GM12874 (cell line): ENCODE measurements around the gene CARF.

Experiments
- TF ChIP-seq, protein P1 (sequence below): IDR thresholded peaks from 2 replicates; pipeline ENCODE4 v1.5.1; 2011; ENCODE audit warnings: low read depth, mild to moderate bottlenecking, control low read depth, low read length, moderate library complexity; ENCODE audit not compliant: insufficient read depth

Gene CARF

GRCh38 chr2:202990501-202990900 is 78.4 kb downstream of the CARF start:
- TF ChIP-seq, protein P1, sequence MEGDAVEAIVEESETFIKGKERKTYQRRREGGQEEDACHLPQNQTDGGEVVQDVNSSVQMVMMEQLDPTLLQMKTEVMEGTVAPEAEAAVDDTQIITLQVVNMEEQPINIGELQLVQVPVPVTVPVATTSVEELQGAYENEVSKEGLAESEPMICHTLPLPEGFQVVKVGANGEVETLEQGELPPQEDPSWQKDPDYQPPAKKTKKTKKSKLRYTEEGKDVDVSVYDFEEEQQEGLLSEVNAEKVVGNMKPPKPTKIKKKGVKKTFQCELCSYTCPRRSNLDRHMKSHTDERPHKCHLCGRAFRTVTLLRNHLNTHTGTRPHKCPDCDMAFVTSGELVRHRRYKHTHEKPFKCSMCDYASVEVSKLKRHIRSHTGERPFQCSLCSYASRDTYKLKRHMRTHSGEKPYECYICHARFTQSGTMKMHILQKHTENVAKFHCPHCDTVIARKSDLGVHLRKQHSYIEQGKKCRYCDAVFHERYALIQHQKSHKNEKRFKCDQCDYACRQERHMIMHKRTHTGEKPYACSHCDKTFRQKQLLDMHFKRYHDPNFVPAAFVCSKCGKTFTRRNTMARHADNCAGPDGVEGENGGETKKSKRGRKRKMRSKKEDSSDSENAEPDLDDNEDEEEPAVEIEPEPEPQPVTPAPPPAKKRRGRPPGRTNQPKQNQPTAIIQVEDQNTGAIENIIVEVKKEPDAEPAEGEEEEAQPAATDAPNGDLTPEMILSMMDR, result no peak

GRCh38 chr2:203002054-203002821 is 90.2 kb downstream of the CARF start:
- TF ChIP-seq, protein P1, result no peak

DNA sequence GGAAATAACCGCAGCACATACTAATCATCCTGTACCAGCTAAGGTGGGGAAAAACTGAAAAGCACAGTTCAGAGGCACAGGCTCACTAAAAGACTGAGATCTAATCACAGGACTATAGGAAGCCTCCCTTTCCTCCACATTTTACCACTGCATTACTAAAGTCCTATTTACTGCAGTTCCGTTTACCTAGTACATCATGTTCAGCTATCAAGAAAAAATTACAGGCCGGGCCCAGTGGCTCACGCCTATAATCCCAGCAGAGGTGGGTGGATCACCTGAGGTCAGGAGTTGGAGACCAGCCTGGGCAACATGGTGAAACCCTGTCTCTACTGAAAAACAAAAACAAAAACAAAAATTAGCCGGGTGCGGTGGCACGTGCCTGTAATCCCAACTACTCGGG is 91.6 kb downstream of the CARF start:
- TF ChIP-seq, protein P1, result no peak

DNA sequence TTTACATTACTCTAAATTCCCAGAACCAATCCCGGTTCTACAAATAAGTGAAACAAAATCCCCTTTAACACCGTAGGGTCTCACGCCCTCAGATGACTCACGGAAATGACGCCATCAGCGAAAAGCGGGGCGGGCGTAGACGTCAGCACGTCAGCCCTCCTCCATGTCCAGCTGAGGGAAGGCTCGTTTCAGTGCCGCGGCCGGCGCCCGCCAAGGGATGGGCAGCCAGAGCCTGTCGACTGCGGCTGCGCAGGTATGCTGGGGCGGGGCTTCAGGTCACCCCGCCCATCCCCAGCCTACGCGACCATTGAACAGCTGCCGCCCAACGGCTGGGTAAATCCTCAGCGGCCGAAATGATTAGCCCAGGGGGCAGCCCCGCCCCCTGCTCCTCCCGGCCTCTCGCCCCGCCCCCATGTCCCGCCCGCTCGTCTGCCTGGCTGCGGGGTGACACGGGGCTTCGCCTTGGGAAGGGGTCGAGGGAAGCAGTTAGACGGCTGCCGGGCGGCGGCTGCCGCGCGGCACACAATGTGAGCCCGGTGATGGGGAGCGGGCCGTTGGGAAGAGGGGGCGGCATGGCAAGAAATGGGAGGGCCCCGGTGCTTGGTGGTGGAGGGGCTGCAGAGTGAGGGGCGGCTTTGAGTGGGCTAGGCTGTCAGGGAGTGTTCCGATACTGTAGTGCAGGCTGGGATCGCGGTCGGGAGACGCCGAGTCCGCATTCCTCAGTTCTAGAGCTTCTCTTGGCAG is 102.6 kb downstream of the CARF start, which contains the start of gene NBEAL1:
NBEAL1 (plus strand) TSS at position 420 of the 744 bp plus-strand sequence. CDS start 1,510 bp downstream, outside the sequence.
- TF ChIP-seq, protein P1, result no peak

- TF ChIP-seq, protein P1, result no peak
Measured at GRCh38 chr2:203016716-203017115, 104.6 kb downstream of the CARF start.

- TF ChIP-seq, protein P1, result no peak
Measured at GRCh38 chr2:203018181-203018580, 106.1 kb downstream of the CARF start.

- TF ChIP-seq, protein P1, result no peak
Measured at GRCh38 chr2:203019142-203019541, 107.1 kb downstream of the CARF start.
